A549 (cell line): Measurements from ENCODE around the gene EME2.

Experiments
- CEBPB ChIP-seq, 2 experiments: fragments of >200 bp in 1 of 2; sonication (Bioruptor Twin) in 1 of 2; formaldehyde crosslinking in 1 of 2; IDR thresholded peaks; 2 replicates each; pipeline ENCODE4 v1.6.1; 2012 to 2016
- CHD4 ChIP-seq: fragments of 200-600 bp; sonication (generic); IDR thresholded peaks from 2 replicates; pipeline ENCODE4 v1.6.1; 2016; ENCODE audit warnings: antibody characterized with exemption, mild to moderate bottlenecking, borderline replicate concordance
- EHF ChIP-seq: fragments of 250-450 bp; sonication (Bioruptor Pico); IDR thresholded peaks from 2 replicates; pipeline ENCODE4 v1.5.0; 2020; ENCODE audit warnings: mild to moderate bottlenecking
- MAZ ChIP-seq: fragments of 150-350 bp; IDR thresholded peaks from 2 replicates; pipeline ENCODE4 v1.6.1; 2014; ENCODE audit warnings: antibody characterized with exemption, low read depth, low read length, borderline replicate concordance
- NR3C1 ChIP-seq: fragments of >200 bp; sonication (Bioruptor Twin); formaldehyde crosslinking; IDR thresholded peaks from 3 replicates; pipeline ENCODE4 v1.6.1; 2017
- POLR2A ChIP-seq: IDR thresholded peaks from 2 replicates; pipeline ENCODE4 v1.6.1; 2012; ENCODE audit warnings: mild to moderate bottlenecking, low read length
- TF ChIP-seq, protein P1 (sequence below): fragments of 150-350 bp; IDR thresholded peaks from 2 replicates; pipeline ENCODE4 v1.6.1; 2014; ENCODE audit warnings: low read depth, mild to moderate bottlenecking, low read length

DNA sequence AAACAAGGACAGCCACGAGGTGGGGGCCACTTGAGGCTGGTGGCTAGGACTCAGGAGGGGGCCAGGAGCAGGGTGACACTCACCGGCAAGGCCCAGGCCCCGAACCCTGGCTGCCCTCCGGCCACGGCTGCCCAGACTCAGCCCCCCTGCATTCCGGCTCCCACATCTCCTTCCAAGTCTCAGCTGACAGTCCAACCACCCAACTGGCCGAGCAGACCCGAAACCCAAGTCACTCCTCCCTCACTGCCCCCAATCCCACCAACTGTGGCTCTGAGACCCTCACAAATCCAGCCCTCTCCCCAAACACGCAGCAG is 44.6 kb downstream of the EME2 start:
- TF ChIP-seq CEBPB (IDR thresholded peaks at IDR 0.05) (no peak), POLR2A (no peak), NR3C1 (no peak), EHF (no peak), MAZ (no peak), CHD4 (no peak)
- TF ChIP-seq, protein P1, sequence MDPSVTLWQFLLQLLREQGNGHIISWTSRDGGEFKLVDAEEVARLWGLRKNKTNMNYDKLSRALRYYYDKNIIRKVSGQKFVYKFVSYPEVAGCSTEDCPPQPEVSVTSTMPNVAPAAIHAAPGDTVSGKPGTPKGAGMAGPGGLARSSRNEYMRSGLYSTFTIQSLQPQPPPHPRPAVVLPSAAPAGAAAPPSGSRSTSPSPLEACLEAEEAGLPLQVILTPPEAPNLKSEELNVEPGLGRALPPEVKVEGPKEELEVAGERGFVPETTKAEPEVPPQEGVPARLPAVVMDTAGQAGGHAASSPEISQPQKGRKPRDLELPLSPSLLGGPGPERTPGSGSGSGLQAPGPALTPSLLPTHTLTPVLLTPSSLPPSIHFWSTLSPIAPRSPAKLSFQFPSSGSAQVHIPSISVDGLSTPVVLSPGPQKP, result no peak
